MV-4-11 (cell line): Measurements from ENCODE around the gene ZBTB39.
"Not testable (repeated sequence)": the region's sequence is repeated elsewhere in the genome, so short reads cannot be mapped to it uniquely, and the experiment has no call there.

ENCODE experiments used
- DNase-seq: peaks from one replicate; lab custom pipeline; 2025; lab: John Stamatoyannopoulos, UW

Gene ZBTB39

GRCh38 chr12:57005980-57006808, at the start of gene ZBTB39:
TSS of gene ZBTB39 (minus strand) at chr12:57006546. CDS start at chr12:57004917, 1,629 bp downstream.
- DNase-seq, result peak; percentile 28

DNA sequence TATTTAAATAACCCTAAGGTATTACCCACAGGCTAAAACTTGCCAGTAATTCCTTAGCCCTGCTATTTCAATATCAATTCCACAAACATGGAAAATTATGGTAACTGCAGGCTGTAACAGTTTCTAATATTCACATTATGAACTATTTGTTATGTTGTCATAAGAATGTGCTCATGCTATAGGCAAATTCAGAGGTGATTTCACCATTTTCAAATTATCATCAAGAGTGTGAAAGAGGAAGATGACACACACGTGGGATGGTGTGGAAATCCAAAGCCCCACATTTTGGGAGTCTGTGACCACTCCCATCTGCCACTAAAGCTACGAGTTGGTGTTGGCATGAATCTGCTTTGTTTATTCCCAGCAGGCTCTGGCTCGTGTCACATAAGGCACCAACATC, 49.5 kb upstream of the ZBTB39 start:
- peak; percentile 93 for DNase-seq

- DNase-seq, result not testable (repeated sequence)
These were observed 47.6 kb upstream of the ZBTB39 start for GRCh38 chr12:57053901-57054300.

GRCh38 chr12:57053146-57053545, 46.8 kb upstream of the ZBTB39 start:
- not testable (repeated sequence) for DNase-seq

DNA sequence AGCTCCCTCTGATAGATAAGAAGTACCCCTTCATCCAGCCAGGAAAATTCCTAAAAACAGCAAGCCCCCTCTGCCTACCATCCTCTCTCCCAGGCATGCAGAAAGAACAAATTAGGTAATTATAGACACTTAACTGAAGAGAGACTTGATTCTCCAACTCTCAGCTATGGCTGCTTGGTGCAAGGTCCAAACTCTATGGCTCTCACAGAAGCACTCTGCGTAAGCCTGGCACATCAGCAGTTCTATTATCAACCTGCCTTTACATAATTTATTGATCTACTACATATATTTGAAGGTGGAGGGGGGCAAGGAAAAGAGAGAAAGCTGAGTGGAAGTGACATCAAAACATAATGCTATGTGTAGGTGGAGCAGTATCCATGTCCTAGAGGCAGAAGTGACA, 44.7 kb upstream of the ZBTB39 start:
- no peak for DNase-seq

DNA sequence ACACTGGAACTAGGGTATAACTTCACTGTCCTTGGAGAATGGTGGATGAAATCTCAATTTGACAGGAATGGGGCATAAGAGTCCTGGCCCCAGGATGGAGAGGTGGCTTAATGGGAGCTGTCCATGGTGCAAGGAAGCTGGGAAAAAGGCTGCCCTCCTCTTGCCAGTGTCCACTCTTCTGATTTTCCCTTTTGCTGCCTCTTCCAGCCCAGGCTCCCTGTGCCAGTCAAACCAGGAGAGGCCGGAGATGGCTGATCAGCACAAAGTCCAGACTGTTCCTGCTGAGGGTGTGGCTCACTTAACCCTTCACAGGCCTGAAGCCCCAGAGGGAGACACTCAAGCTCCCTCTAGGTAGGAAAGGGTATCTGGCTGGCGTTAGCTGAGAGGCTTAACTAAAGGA, 43.5 kb upstream of the ZBTB39 start, which contains the start of gene MYO1A:
TSS of gene MYO1A (minus strand) at position 240 of the 400 bp plus-strand sequence. CDS start 1,806 bp downstream, outside the sequence.
- no peak for DNase-seq

GRCh38 chr12:57049119-57049446, 42.7 kb upstream of the ZBTB39 start:
- no peak for DNase-seq

GRCh38 chr12:57048423-57049118, 42.2 kb upstream of the ZBTB39 start:
- DNase-seq, result no peak

- DNase-seq, result no peak
These were observed 41.6 kb upstream of the ZBTB39 start for GRCh38 chr12:57047981-57048380.

- peak; percentile 89 for DNase-seq
These were observed 40.9 kb upstream of the ZBTB39 start for GRCh38 chr12:57046947-57047890.

GRCh38 chr12:57046086-57046791, 39.9 kb upstream of the ZBTB39 start:
- DNase-seq, result peak; percentile 29

- DNase-seq, result no peak
These were observed 38.5 kb upstream of the ZBTB39 start for GRCh38 chr12:57044889-57045288.

GRCh38 chr12:57044468-57044867, 38.1 kb upstream of the ZBTB39 start:
- DNase-seq, result no peak

GRCh38 chr12:57042695-57043094, 36.3 kb upstream of the ZBTB39 start:
- DNase-seq, result no peak

DNA sequence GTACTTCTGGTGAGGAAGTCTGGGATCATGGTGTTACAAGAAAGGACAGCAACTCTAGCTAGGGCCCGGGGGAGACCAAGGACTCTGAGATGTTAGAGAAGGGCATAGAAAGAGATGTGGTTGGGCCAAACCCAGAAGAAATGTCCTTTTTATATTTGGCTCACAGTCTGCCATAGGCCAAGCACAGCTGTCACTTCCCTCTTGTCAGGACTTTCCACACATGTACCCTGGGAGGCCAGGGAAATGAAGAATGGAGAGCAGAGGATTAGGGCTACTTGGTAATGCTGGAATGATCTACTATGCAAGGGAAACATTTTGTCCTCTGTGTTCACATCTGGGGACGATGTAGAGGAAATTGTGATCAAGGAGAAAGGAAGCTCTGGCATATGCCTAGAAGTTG, 34.4 kb upstream of the ZBTB39 start:
- DNase-seq, result no peak

DNA sequence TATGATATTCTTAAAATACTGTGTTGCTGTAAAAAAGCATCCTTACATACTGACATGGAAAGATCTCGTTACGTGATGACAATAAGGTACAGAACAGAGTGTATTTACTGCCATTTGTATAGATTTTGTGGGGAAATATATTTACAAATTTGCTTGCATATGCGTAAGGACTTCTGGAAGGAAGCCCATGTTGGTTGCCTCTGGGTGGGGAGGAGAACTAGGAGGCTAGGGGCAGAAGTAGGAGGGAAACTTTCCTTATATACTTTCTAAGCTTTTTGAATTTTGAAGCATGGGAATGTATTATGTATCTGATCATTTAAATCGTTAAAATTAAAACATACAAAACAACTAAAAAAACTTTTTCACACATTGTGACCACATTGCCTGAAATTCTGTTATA, 33.9 kb upstream of the ZBTB39 start:
- no peak for DNase-seq

- DNase-seq, result no peak
These were observed 32.9 kb upstream of the ZBTB39 start for GRCh38 chr12:57039016-57039798.

DNA sequence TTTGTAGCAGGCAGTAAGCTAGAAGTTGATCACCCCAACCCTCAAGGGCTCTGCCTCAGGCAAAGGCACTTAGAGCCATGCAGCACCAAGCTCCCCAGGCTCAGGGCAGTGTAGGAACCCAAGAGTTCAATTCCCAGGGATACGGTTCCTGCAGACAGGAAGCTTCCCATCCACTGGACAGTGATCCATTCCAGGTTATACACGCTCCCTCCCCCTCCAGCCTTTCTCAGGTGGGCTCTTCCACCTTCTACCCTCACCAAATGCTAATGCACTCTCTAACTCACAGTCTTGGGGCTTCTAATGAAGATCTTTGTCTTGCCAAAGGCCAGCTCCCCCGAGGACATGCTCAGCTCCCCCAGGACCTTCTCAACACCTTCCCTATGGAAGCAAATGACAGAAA, 30.9 kb upstream of the ZBTB39 start:
- DNase-seq, result no peak

DNA sequence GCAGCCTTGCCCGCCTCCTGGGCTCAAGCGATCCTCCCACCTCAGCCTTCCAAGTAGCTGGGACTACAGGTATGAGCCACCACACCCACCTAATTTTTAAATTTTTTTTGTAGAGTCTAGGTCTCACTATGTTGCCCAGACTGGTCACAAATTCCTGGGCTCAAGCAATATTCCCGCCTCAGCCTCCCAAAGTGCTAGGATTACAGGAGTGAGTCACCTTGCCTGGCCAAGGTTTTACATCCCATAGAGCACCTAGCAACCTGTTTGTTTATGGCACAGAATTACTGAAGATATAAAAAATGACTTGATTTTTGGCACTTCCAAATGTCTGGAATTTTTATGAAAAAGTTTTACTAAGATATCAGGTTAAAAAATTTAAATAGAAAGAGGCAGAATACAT, 27.1 kb upstream of the ZBTB39 start:
- DNase-seq, result no peak

DNA sequence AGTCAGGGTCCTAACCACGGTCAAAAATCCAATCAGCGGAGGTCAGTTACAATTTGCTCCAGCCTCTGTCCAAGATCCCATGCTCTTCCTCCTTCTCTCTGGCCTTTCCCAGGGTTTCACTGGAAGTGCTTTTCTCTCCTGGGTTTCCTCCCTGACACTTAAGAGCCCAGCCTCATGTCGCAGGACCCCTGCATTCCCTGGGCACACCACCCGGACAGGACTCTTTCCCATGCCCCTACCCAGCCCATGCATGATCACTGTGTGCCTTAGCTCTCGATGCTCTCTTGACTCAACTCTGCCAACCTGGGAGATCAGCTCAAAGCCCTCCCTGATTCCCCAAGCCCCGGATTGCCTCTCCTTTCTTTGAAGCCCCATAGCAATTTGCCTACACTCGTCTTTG, 25.4 kb upstream of the ZBTB39 start:
- DNase-seq, result no peak
